NK-92 (cell line): ENCODE results near the gene XAGE1B.
"Not testable (repeated sequence)": the region's sequence is repeated elsewhere in the genome, so short reads cannot be mapped to it uniquely, and the experiment has no call there.

Source experiments
- DNase-seq: peaks from one replicate; lab custom pipeline; 2025; ENCODE audit not compliant: unreplicated experiment; lab: John Stamatoyannopoulos, UW

XAGE1B gene

GRCh38 chrX:52516987-52517325, at the start of gene XAGE1B:
TSS of gene XAGE1B (minus strand) at chrX:52517063. CDS start at chrX:52515527, 1,536 bp downstream.
- not testable (repeated sequence) for DNase-seq

GRCh38 chrX:52563105-52563504, 46.2 kb upstream of the XAGE1B start:
- no peak for DNase-seq

- no peak for DNase-seq
These were observed 41.3 kb upstream of the XAGE1B start for GRCh38 chrX:52558140-52558539.

GRCh38 chrX:52556741-52557140, 39.9 kb upstream of the XAGE1B start:
- no peak for DNase-seq

- no peak for DNase-seq
These were observed 37.3 kb upstream of the XAGE1B start for GRCh38 chrX:52553995-52554642.

GRCh38 chrX:52548769-52549168, 31.9 kb upstream of the XAGE1B start:
- DNase-seq, result not testable (repeated sequence)

- DNase-seq, result no peak
These were observed 27.4 kb upstream of the XAGE1B start for GRCh38 chrX:52544147-52544840.

- DNase-seq, result no peak
These were observed 25.4 kb upstream of the XAGE1B start for GRCh38 chrX:52542311-52542710.

GRCh38 chrX:52541051-52541450, 24.2 kb upstream of the XAGE1B start:
- not testable (repeated sequence) for DNase-seq

- not testable (repeated sequence) for DNase-seq
These were observed 515 bp downstream of the XAGE1B start for GRCh38 chrX:52516110-52516986.

- DNase-seq, result not testable (repeated sequence)
These were observed 5.7 kb downstream of the XAGE1B start for GRCh38 chrX:52511126-52511525.

- DNase-seq, result no peak
These were observed 6.9 kb downstream of the XAGE1B start for GRCh38 chrX:52509916-52510315.

- no peak for DNase-seq
These were observed 9.5 kb downstream of the XAGE1B start for GRCh38 chrX:52507331-52507730.

- DNase-seq, result no peak
These were observed 12.3 kb downstream of the XAGE1B start for GRCh38 chrX:52504551-52504950.

GRCh38 chrX:52501362-52501761, 15.5 kb downstream of the XAGE1B start:
- DNase-seq, result not testable (repeated sequence)

- not testable (repeated sequence) for DNase-seq
These were observed 20.5 kb downstream of the XAGE1B start for GRCh38 chrX:52496419-52496772.

GRCh38 chrX:52495545-52496418, 21.1 kb downstream of the XAGE1B start, which contains the start of gene XAGE1A:
TSS of gene XAGE1A (plus strand) at chrX:52495808. CDS start at chrX:52497362, 1,554 bp downstream.
- DNase-seq, result not testable (repeated sequence)

- DNase-seq, result not testable (repeated sequence)
These were observed 45.6 kb downstream of the XAGE1B start for GRCh38 chrX:52471301-52471700.
